NT2/D1 (cell line): Measurements from ENCODE around the gene BCL2.

Source experiments
- SUZ12 ChIP-seq: IDR thresholded peaks from 2 replicates; pipeline ENCODE4 v1.6.1; 2011; ENCODE audit not compliant: insufficient read length, insufficient read depth; ENCODE audit errors: extremely low read depth
- ZNF274 ChIP-seq: IDR thresholded peaks from 2 replicates; pipeline ENCODE4 v1.6.1; 2011; ENCODE audit warnings: mild to moderate bottlenecking, low read depth, low read length

DNA sequence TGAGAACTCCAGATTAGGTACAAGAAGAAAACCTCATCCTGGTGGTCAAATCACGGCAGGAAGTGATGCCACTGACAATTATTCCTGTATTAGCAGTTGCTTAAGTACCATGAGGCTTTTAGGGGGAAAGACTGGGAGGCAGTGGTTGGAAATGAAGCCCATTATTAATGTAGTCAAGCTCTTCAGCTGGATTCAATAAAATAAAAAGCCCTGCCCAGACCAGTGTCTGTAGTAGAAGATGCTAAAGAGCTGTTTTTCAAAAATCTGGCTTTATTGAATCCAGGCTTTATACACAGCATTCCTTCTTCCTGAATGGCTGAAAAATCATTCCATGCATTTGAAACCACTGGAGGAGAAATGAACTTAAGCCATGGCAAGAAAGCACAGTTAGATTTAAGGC, 155.2 kb downstream of the BCL2 start:
- TF ChIP-seq SUZ12 (no peak), ZNF274 (no peak)
